OCI-LY3 (cell line): ENCODE data around the gene AIG1.

ENCODE experiments used
- H2AFZ ChIP-seq: fragments of 200-600, 300-600 bp; shearing (Covaris generic); 2 replicates; pipeline ENCODE4 v1.6.0; 2014; ENCODE audit warnings: antibody characterized with exemption, low read depth, low read length
- H3K27ac ChIP-seq: fragments of 200-600, 300-600 bp; sonication (generic); 2 replicates; pipeline ENCODE4 v1.5.1; 2014; ENCODE audit warnings: mild to moderate bottlenecking, low read length, moderate library complexity, mixed read lengths
- H3K27me3 ChIP-seq: fragments of 200-600, 300-600 bp; sonication (generic); 2 replicates; pipeline ENCODE4 v1.6.1; 2014; ENCODE audit warnings: low read depth, low read length, mixed read lengths
- H3K36me3 ChIP-seq: fragments of 200-600, 300-600 bp; sonication (generic); replicated peaks from 2 replicates; pipeline ENCODE3; 2014; ENCODE audit warnings: low read depth, low read length, mixed read lengths
- H3K4me1 ChIP-seq: fragments of 300-600, 200-600 bp; sonication (generic); 2 replicates; pipeline ENCODE4 v1.6.1; 2014; ENCODE audit warnings: low read length, mixed read lengths
- H3K4me2 ChIP-seq: fragments of 200-600, 300-600 bp; sonication (generic); 2 replicates; pipeline ENCODE4 v1.6.1; 2014; ENCODE audit warnings: low read length, mixed read lengths
- H3K4me3 ChIP-seq: fragments of 300-600, 200-600 bp; sonication (generic); 2 replicates; pipeline ENCODE4 v1.5.1; 2014; ENCODE audit warnings: antibody characterized with exemption, mild to moderate bottlenecking, low read length, moderate library complexity
- H3K79me2 ChIP-seq: fragments of 300-600, 200-600 bp; shearing (Covaris generic); 2 replicates; pipeline ENCODE4 v1.6.1; 2014; ENCODE audit warnings: mild to moderate bottlenecking, low read length, mixed read lengths
- H3K9ac ChIP-seq: fragments of 300-600, 200-600 bp; shearing (Covaris generic); 2 replicates; pipeline ENCODE4 v1.6.0; 2014; ENCODE audit warnings: mild to moderate bottlenecking, low read length, moderate library complexity
- H3K9me3 ChIP-seq: fragments of 200-600, 300-600 bp; shearing (Covaris generic); 2 replicates; pipeline ENCODE4 v1.6.1; 2014; ENCODE audit warnings: low read length, mixed read lengths; ENCODE audit not compliant: insufficient read depth
- H4K20me1 ChIP-seq: fragments of 200-600, 300-600 bp; sonication (generic); 2 replicates; pipeline ENCODE4 v1.6.1; 2016; ENCODE audit warnings: low read length, mixed read lengths; ENCODE audit not compliant: insufficient read depth
- CTCF ChIP-seq: fragments of 200-600, 300-600 bp; sonication (generic); IDR thresholded peaks from 2 replicates; pipeline ENCODE4 v1.5.1; 2014; ENCODE audit warnings: antibody characterized with exemption, low read length, low read depth
- EZH2phosphoT487 ChIP-seq: fragments of 200-600 bp; shearing (Covaris generic); IDR thresholded peaks from 2 replicates; pipeline ENCODE4 v1.6.1; 2018; ENCODE audit warnings: antibody characterized with exemption, mixed run types, low read depth

AIG1 gene

GRCh38 chr6:143262859-143263258 is 202.2 kb downstream of the AIG1 start:
- H3K9ac ChIP-seq = no peak overlapping the region
- peaks cover 7% of the 10 kb centered on the region for H3K4me1 ChIP-seq
- no peaks in the 10 kb centered on the region for H3K79me2 ChIP-seq
- no peak overlapping the region for H2AFZ ChIP-seq
- no peak for TF ChIP-seq EZH2phosphoT487
- no peak for TF ChIP-seq CTCF
- H4K20me1 ChIP-seq = no peaks in the 10 kb centered on the region
- H3K4me3 ChIP-seq = no peak overlapping the region
- peaks cover 11% of the 10 kb centered on the region for H3K36me3 ChIP-seq
- no peak overlapping the region for H3K27ac ChIP-seq
- peaks cover 20% of the 10 kb centered on the region for H3K9me3 ChIP-seq
- no peaks in the 10 kb centered on the region for H3K27me3 ChIP-seq
- no peak overlapping the region for H3K4me2 ChIP-seq

- Histone ChIP-seq H3K27ac (no peak overlapping the region), H3K9ac (no peak overlapping the region), H2AFZ (no peak overlapping the region)
Observed at GRCh38 chr6:143264379-143264778, 203.7 kb downstream of the AIG1 start.

GRCh38 chr6:143264986-143265764 is 204.5 kb downstream of the AIG1 start:
- H4K20me1 ChIP-seq = no peaks in the 10 kb centered on the region
- peaks cover 9% of the 10 kb centered on the region; the same call in 1 of the 2 replicates for H3K9me3 ChIP-seq
- H3K4me1 ChIP-seq = peaks cover 7% of the 10 kb centered on the region
- no peaks in the 10 kb centered on the region for H3K27me3 ChIP-seq
- H3K36me3 ChIP-seq = peaks cover 5% of the 10 kb centered on the region
- no peak overlapping the region for H2AFZ ChIP-seq
- H3K4me2 ChIP-seq = no peak overlapping the region
- no peaks in the 10 kb centered on the region for H3K79me2 ChIP-seq
- H3K27ac ChIP-seq = no peak overlapping the region
- H3K4me3 ChIP-seq = no peak overlapping the region
- TF ChIP-seq EZH2phosphoT487 (no peak), CTCF (no peak)
- H3K9ac ChIP-seq = no peak overlapping the region

More at GRCh38 chr6:143264379-143264778, 203.7 kb downstream of the AIG1 start:
- peaks cover 7% of the 10 kb centered on the region for H3K4me1 ChIP-seq
- TF ChIP-seq EZH2phosphoT487 (no peak), CTCF (no peak)
- H3K4me3 ChIP-seq = no peak overlapping the region
- peaks cover 8% of the 10 kb centered on the region for H3K36me3 ChIP-seq
- no peak overlapping the region for H3K4me2 ChIP-seq
- no peaks in the 10 kb centered on the region for H3K79me2 ChIP-seq
- peaks cover 12% of the 10 kb centered on the region; the same call in 1 of the 2 replicates for H3K9me3 ChIP-seq
- H4K20me1 ChIP-seq = no peaks in the 10 kb centered on the region
- no peaks in the 10 kb centered on the region for H3K27me3 ChIP-seq

- no peaks in the 10 kb centered on the region for H3K36me3 ChIP-seq
- no peak overlapping the region for H3K4me3 ChIP-seq
- H3K79me2 ChIP-seq = no peaks in the 10 kb centered on the region
- H3K9me3 ChIP-seq = 0 out of 2 replicates have a peak, but pooled peaks cover 3% of the 10 kb centered on the region
- no peaks in the 10 kb centered on the region for H3K27me3 ChIP-seq
- H4K20me1 ChIP-seq = no peaks in the 10 kb centered on the region
- no peak for TF ChIP-seq EZH2phosphoT487
- no peak for TF ChIP-seq CTCF
- H2AFZ ChIP-seq = no peak overlapping the region
- H3K9ac ChIP-seq = no peak overlapping the region
- no peak overlapping the region for H3K27ac ChIP-seq
- H3K4me2 ChIP-seq = no peak overlapping the region
- H3K4me1 ChIP-seq = peaks cover 5% of the 10 kb centered on the region
Observed at GRCh38 chr6:143267760-143268159, 207.1 kb downstream of the AIG1 start.
